Loucy (cell line): ENCODE data around the gene ZNF586.
"Not testable (repeated sequence)": the region's sequence is repeated elsewhere in the genome, so short reads cannot be mapped to it uniquely, and the experiment has no call there.

Experiments
- H2AFZ ChIP-seq: fragments of 200-600 bp; sonication (generic); 2 replicates; pipeline ENCODE4 v1.6.0; 2016; ENCODE audit warnings: antibody characterized with exemption, mild to moderate bottlenecking, low read length, moderate library complexity
- H3F3A ChIP-seq: fragments of 200-600 bp; 2 replicates; pipeline ENCODE4 v1.6.0; 2016; ENCODE audit warnings: antibody characterized with exemption, low read depth, mild to moderate bottlenecking
- H3K27me3 ChIP-seq: fragments of 200-600 bp; sonication (generic); 2 replicates; pipeline ENCODE4 v1.6.1; 2014; ENCODE audit warnings: low read length, mild to moderate bottlenecking; ENCODE audit not compliant: insufficient read depth, poor library complexity, severe bottlenecking
- H3K36me3 ChIP-seq: fragments of 200-600 bp; sonication (generic); 2 replicates; pipeline ENCODE4 v1.6.1; 2016; ENCODE audit warnings: low read length; ENCODE audit not compliant: insufficient read depth
- H3K4me1 ChIP-seq: fragments of 200-600 bp; sonication (generic); 2 replicates; pipeline ENCODE4 v1.5.1; 2014; ENCODE audit warnings: low read length, mild to moderate bottlenecking; ENCODE audit not compliant: insufficient read depth, poor library complexity, severe bottlenecking
- H3K4me2 ChIP-seq: fragments of 200-600 bp; sonication (generic); 2 replicates; pipeline ENCODE4 v1.6.0; 2014; ENCODE audit warnings: antibody characterized with exemption, low read length, low read depth, mild to moderate bottlenecking; ENCODE audit not compliant: poor library complexity, severe bottlenecking
- H3K4me3 ChIP-seq: fragments of 200-600 bp; sonication (generic); 2 replicates; pipeline ENCODE4 v1.5.1; 2014; ENCODE audit warnings: low read length, mild to moderate bottlenecking, mixed read lengths; ENCODE audit not compliant: poor library complexity, severe bottlenecking
- H3K79me2 ChIP-seq: fragments of 200-600 bp; sonication (generic); 2 replicates; pipeline ENCODE4 v1.6.1; 2014; ENCODE audit warnings: low read length; ENCODE audit not compliant: insufficient read depth
- H3K9ac ChIP-seq: fragments of 200-600 bp; sonication (generic); 2 replicates; pipeline ENCODE4 v1.6.0; 2014; ENCODE audit warnings: mild to moderate bottlenecking, low read depth, low read length, moderate library complexity; ENCODE audit not compliant: poor library complexity, severe bottlenecking
- H3K9me2 ChIP-seq: fragments of 200-600 bp; sonication (generic); replicated peaks from 2 replicates; pipeline ENCODE4 v1.6.1; 2016; ENCODE audit warnings: low read depth, low read length, mixed read lengths
- H3K9me3 ChIP-seq: fragments of 200-600 bp; sonication (generic); 2 replicates; pipeline ENCODE4 v1.6.1; 2014; ENCODE audit warnings: mild to moderate bottlenecking, antibody characterized with exemption, low read length, low read depth; ENCODE audit not compliant: insufficient read depth
- H4K20me1 ChIP-seq: fragments of 200-600 bp; sonication (generic); 2 replicates; pipeline ENCODE4 v1.6.0; 2014; ENCODE audit warnings: antibody characterized with exemption, low read length, mild to moderate bottlenecking; ENCODE audit not compliant: insufficient read depth, poor library complexity, severe bottlenecking
- EZH2phosphoT487 ChIP-seq: fragments of 200-600 bp; IDR thresholded peaks from 2 replicates; pipeline ENCODE4 v1.6.1; 2018; ENCODE audit warnings: antibody characterized with exemption, mild to moderate bottlenecking, moderate library complexity, borderline replicate concordance
- TF ChIP-seq, protein P1 (sequence below): fragments of 200-600 bp; sonication (generic); conservative IDR thresholded peaks from 2 replicates; pipeline ENCODE4 v1.5.1; 2014; ENCODE audit warnings: mild to moderate bottlenecking, antibody characterized with exemption, low read length

Gene ZNF586

DNA sequence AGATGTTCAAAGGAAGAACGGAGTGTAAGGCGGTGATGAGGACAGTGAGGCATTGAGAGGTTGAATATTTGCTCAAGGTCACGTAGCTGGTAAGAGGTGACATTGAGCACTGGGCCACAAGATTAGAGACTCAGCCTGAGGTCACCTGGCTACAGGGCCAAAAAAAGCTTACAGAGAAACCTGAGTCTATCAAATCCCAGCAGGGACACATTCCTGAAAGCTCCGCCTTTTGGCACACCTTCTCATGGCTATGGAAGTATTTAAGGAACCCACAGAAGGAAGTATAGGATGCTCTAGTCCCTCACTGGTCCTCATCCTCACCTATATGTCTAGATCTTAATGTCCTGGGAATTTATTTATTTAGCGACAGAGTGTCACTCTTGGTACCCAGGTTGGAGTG, 17.4 kb downstream of the ZNF586 start:
- peaks cover 4% of the 10 kb centered on the region; the same call in 1 of the 2 replicates for H3K36me3 ChIP-seq

DNA sequence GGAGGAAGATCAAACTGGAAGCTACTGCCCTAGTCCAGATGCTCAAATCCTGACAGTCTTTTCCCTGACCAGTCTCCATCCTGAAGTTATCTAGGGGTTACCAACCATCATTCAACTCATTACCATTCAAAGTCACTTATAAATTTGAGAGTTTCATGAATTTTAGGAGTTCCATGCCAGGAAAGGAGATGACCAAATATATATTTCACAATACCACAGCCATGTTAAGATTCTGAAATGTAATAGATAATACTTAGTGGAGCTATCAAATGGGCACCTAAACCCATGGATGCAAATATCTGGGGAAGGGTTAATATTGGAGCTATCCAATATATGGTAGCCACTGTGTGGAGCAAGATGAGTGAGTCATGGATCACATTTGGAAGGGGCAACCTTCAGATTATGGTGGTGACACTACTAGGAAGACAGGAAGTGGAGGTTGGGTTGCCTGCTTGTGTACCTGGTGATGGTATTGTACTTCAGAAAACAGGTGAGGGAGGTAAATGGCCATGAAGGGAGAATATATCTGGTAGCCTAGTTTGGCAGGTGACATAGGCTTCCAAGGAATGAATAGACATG, 18.7 kb downstream of the ZNF586 start:
- H3K9ac ChIP-seq: no peak overlapping the region
- H3K9me2 ChIP-seq: no peaks in the 10 kb centered on the region
- H3K9me3 ChIP-seq: no peaks in the 10 kb centered on the region
- TF ChIP-seq EZH2phosphoT487: no peak
- TF ChIP-seq, protein P1, sequence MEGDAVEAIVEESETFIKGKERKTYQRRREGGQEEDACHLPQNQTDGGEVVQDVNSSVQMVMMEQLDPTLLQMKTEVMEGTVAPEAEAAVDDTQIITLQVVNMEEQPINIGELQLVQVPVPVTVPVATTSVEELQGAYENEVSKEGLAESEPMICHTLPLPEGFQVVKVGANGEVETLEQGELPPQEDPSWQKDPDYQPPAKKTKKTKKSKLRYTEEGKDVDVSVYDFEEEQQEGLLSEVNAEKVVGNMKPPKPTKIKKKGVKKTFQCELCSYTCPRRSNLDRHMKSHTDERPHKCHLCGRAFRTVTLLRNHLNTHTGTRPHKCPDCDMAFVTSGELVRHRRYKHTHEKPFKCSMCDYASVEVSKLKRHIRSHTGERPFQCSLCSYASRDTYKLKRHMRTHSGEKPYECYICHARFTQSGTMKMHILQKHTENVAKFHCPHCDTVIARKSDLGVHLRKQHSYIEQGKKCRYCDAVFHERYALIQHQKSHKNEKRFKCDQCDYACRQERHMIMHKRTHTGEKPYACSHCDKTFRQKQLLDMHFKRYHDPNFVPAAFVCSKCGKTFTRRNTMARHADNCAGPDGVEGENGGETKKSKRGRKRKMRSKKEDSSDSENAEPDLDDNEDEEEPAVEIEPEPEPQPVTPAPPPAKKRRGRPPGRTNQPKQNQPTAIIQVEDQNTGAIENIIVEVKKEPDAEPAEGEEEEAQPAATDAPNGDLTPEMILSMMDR: no peak
- H3K27me3 ChIP-seq: no peaks in the 10 kb centered on the region
- no peak overlapping the region for H3K4me2 ChIP-seq
- no peak overlapping the region for H2AFZ ChIP-seq
- no peaks in the 10 kb centered on the region for H3K4me1 ChIP-seq
- H4K20me1 ChIP-seq: no peaks in the 10 kb centered on the region
- H3F3A ChIP-seq: no peaks in the 10 kb centered on the region
- no peak overlapping the region for H3K4me3 ChIP-seq
- 0 out of 2 replicates have a peak, but pooled peaks cover 4% of the 10 kb centered on the region for H3K79me2 ChIP-seq
- peaks cover 4% of the 10 kb centered on the region; the same call in 1 of the 2 replicates for H3K36me3 ChIP-seq

More for the DNA sequence above, 17.4 kb downstream of the ZNF586 start:
- H3F3A ChIP-seq: no peaks in the 10 kb centered on the region
- H4K20me1 ChIP-seq: no peaks in the 10 kb centered on the region
- H3K4me1 ChIP-seq: no peaks in the 10 kb centered on the region
- no peak overlapping the region for H3K4me3 ChIP-seq
- no peak overlapping the region for H3K4me2 ChIP-seq
- H3K27me3 ChIP-seq: no peaks in the 10 kb centered on the region
- no peak overlapping the region for H3K9ac ChIP-seq
- no peak overlapping the region for H2AFZ ChIP-seq
- H3K9me2 ChIP-seq: no peaks in the 10 kb centered on the region
- H3K79me2 ChIP-seq: 0 out of 2 replicates have a peak, but pooled peaks cover 4% of the 10 kb centered on the region
- TF ChIP-seq EZH2phosphoT487: no peak
- TF ChIP-seq, protein P1: no peak
- no peaks in the 10 kb centered on the region for H3K9me3 ChIP-seq

DNA sequence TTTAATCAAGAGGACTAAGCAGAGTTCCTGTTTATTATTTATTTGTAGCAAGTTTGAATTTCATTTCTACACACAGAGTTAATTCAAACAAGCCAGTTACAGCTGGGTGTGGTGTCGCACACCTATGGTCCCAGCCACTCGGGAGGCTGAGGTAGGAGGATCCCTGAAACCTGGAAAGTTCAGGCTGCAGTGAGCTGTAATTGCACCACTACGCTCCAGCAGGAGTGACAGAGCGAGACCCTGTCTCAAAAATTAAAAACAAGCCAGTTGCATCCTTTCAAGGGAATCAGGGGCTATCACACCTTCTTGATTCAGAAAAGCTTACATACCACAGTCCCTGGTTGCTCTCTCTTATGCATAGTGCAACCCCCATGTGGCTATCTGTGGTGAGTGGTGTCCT, 19.8 kb downstream of the ZNF586 start:
- Histone ChIP-seq H3K36me3 (peaks cover 4% of the 10 kb centered on the region; the same call in 1 of the 2 replicates), H3K9ac (no peak overlapping the region), H3K4me1 (no peaks in the 10 kb centered on the region), H3K4me2 (no peak overlapping the region), H3K9me2 (no peaks in the 10 kb centered on the region), H2AFZ (no peak overlapping the region), H4K20me1 (no peaks in the 10 kb centered on the region), H3K9me3 (no peaks in the 10 kb centered on the region), H3F3A (no peaks in the 10 kb centered on the region), H3K4me3 (no peak overlapping the region), H3K27me3 (no peaks in the 10 kb centered on the region), H3K79me2 (0 out of 2 replicates have a peak, but pooled peaks cover 3% of the 10 kb centered on the region)
- TF ChIP-seq EZH2phosphoT487: no peak
- TF ChIP-seq, protein P1: no peak

DNA sequence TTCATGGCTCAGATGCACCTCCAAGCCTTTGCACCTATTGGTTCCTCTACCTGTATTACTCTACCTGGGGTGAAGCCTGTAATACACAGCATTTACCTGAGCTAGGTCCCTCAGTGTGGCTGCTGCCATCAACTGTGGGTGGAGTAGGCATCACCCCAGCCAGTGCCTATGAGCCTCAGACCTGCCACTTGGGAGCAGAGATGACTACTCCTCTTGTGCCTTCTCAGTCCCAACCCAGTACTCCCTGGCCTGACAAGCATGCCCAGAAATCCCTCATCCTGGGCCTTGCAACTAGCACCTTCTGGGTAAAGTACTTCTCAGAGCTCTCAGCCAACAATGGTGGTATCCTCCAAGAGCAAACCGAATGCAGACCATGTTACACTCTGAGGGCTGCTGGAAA, 27.1 kb downstream of the ZNF586 start:
- H3K9me3 ChIP-seq, H3K4me3 ChIP-seq, H3K79me2 ChIP-seq, H3K4me2 ChIP-seq, H3K27me3 ChIP-seq, H4K20me1 ChIP-seq, H3K9me2 ChIP-seq, H2AFZ ChIP-seq, H3K9ac ChIP-seq, H3K4me1 ChIP-seq, H3F3A ChIP-seq: not testable (repeated sequence)
- H3K36me3 ChIP-seq: peaks cover 10% of the 10 kb centered on the region; the same call in 1 of the 2 replicates
